ENCODE results near the gene ZMYM2. TPM values are rescaled to one million over a fixed set of nuclear protein-coding genes. Genes with fewer than 3 reads are reported as not detected.

ZMYM2 gene
- total and polyA plus RNA-seq, 2 donors (not counting 3 experiments of a cell fraction or from before 2014, with no cell fraction given): 14.7 to 75.3 TPM

DNA sequence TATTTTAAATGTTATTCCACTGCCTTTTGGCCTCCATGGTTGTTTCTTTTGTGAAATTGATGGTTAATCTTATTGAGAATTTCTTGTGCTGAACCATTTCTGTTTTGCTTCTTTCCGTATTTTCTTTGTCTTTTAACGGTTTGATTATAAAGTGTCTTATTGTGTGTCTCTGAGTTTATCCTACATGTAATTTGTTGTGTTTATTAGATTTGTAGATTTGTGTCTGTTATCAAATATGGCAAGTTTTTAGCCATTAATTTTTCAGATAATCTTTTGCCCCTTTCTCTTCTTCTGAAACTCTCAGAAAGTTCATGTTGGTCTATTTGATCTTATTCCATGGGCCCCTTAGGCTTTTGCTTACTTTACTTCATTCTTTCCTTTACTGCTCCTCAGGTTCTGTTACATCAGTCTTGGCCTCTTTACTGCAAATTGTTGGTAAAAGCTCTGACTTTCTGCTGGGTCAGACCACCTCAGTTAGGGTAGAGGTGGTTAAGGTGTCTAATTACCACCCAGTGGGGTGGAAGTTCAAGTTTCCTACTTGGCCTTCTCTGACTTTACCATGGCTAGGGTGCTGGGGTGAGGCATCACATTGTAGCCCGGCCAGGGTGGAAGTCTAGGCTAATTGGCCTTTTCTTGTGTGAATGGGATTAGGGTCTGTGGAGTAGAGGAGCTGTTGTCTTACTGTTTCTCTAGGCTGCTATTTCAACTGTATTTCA, 58.3 kb downstream of the ZMYM2 start:
- POLR2A ChIA-PET: no interaction called here
- Histone ChIP-seq H3K79me2 (ENCODE audit: control insufficient read depth, insufficient read depth, low read length) (peaks cover 30% of the 10 kb centered on the region), H3K4me2 (ENCODE audit: insufficient read depth, low read length) (no peak overlapping the region), H3K9ac (replicated peaks; ENCODE audit: extremely low read depth, insufficient read depth, low read length) (no peak overlapping the region), H3K4me1 (ENCODE audit: control insufficient read depth, extremely low read depth, insufficient read depth, low read length) (peaks cover 4% of the 10 kb centered on the region), H3K9me3 (replicated peaks; ENCODE audit: control insufficient read depth, insufficient read depth, low read length) (no peaks in the 10 kb centered on the region), H3K9me1 (replicated peaks; ENCODE audit: control insufficient read depth, extremely low read depth, insufficient read depth, low read length) (no peaks in the 10 kb centered on the region), H3K27ac (ENCODE audit: insufficient read depth, low read depth, low read length) (no peak overlapping the region), H3K27me3 (ENCODE audit: control insufficient read depth in 2 of 2, insufficient read depth in 2 of 2, low read length in 2 of 2) (no peaks in the 10 kb centered on the region), H2AFZ (ENCODE audit: low read depth, low read length) (no peak overlapping the region), H4K20me1 (replicated peaks; ENCODE audit: control insufficient read depth, extremely low read depth, insufficient read depth, low read length) (peaks cover 10% of the 10 kb centered on the region), H3K36me3 (ENCODE audit: control insufficient read depth in 2 of 2, extremely low read depth in 1 of 2, insufficient read depth in 2 of 2, low read length in 2 of 2) (peaks cover under 1 to 6% of the 10 kb centered on the region in 2 experiments), H3K4me3 (replicated peaks in 1 of 3; ENCODE audit: insufficient read depth in 1 of 3, low read depth in 1 of 3, low read length in 3 of 3) (no peak overlapping the region)
- dilution Hi-C loops (cut with MboI; ENCODE audit: extremely low pct_ligation_motif_present, low sequenced_read_pairs): no loop called here
- no peak for FAIRE-seq
- CTCF ChIA-PET: no interaction called here
- TF ChIP-seq POLR2AphosphoS5 (IDR thresholded peaks at IDR 0.05; ENCODE audit: insufficient read depth, low read depth, low read length) (no peak), FOS (IDR thresholded peaks at IDR 0.05; ENCODE audit: borderline replicate concordance, insufficient read depth, low read length) (no peak), GATA2 (IDR thresholded peaks at IDR 0.05; ENCODE audit: insufficient read depth, insufficient read length, low read depth, low read length) (no peak), MYC (IDR thresholded peaks at IDR 0.05; ENCODE audit: low read depth, low read length) (no peak), EZH2 (IDR thresholded peaks at IDR 0.05; ENCODE audit: borderline replicate concordance, low read depth, low read length, severe bottlenecking) (no peak), POLR2A (IDR thresholded peaks at IDR 0.05; ENCODE audit: low read depth, low read length) (no peak), JUN (IDR thresholded peaks at IDR 0.05; ENCODE audit: borderline replicate concordance, insufficient read depth, insufficient read length, low read depth) (no peak)
- TF ChIP-seq, protein P1, sequence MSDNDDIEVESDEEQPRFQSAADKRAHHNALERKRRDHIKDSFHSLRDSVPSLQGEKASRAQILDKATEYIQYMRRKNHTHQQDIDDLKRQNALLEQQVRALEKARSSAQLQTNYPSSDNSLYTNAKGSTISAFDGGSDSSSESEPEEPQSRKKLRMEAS (IDR thresholded peaks at IDR 0.05; ENCODE audit: insufficient read depth, insufficient read length): no peak
- TF ChIP-seq, protein P2, sequence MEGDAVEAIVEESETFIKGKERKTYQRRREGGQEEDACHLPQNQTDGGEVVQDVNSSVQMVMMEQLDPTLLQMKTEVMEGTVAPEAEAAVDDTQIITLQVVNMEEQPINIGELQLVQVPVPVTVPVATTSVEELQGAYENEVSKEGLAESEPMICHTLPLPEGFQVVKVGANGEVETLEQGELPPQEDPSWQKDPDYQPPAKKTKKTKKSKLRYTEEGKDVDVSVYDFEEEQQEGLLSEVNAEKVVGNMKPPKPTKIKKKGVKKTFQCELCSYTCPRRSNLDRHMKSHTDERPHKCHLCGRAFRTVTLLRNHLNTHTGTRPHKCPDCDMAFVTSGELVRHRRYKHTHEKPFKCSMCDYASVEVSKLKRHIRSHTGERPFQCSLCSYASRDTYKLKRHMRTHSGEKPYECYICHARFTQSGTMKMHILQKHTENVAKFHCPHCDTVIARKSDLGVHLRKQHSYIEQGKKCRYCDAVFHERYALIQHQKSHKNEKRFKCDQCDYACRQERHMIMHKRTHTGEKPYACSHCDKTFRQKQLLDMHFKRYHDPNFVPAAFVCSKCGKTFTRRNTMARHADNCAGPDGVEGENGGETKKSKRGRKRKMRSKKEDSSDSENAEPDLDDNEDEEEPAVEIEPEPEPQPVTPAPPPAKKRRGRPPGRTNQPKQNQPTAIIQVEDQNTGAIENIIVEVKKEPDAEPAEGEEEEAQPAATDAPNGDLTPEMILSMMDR (IDR thresholded peaks at IDR 0.05; ENCODE audit: extremely low read depth in 1 of 2, insufficient read depth in 1 of 2, low read depth in 1 of 2, low read length in 2 of 2): no peak
- BruUV-seq (replicated peaks): no TSS peak
- DNase-seq (ENCODE audit: low read depth, low spot score): no peak
- intact Hi-C loops (cut with micrococcal nuclease): no loop called here
